ACC112 (cell line): ENCODE data around the gene FOXA3.
"Not testable (repeated sequence)": the region's sequence is repeated elsewhere in the genome, so short reads cannot be mapped to it uniquely, and the experiment has no call there.

ENCODE experiments used
- H2AFZ ChIP-seq: fragments of 200-600 bp; sonication (generic); one replicate; pipeline ENCODE4 v1.6.0; 2017; ENCODE audit warnings: antibody characterized with exemption, low read length; ENCODE audit not compliant: unreplicated experiment
- H3K27ac ChIP-seq: fragments of 200-600 bp; sonication (generic); 2 replicates; pipeline ENCODE4 v1.5.1; 2014; ENCODE audit warnings: low read depth, mild to moderate bottlenecking, antibody characterized with exemption, low read length, moderate library complexity
- H3K27me3 ChIP-seq: fragments of 200-600 bp; sonication (generic); 2 replicates; pipeline ENCODE4 v1.6.1; 2014; ENCODE audit warnings: mild to moderate bottlenecking, antibody characterized with exemption, low read length, moderate library complexity, mixed read lengths; ENCODE audit not compliant: insufficient read depth
- H3K36me3 ChIP-seq: fragments of 200-600 bp; sonication (generic); 2 replicates; pipeline ENCODE4 v1.6.1; 2016; ENCODE audit warnings: mild to moderate bottlenecking, antibody characterized with exemption, low read length, moderate library complexity, mixed read lengths; ENCODE audit not compliant: insufficient read depth
- H3K4me1 ChIP-seq: fragments of 200-600 bp; sonication (generic); one replicate; pipeline ENCODE4 v1.6.1; 2016; ENCODE audit warnings: low read length, mixed read lengths; ENCODE audit not compliant: insufficient read depth, unreplicated experiment, control insufficient read depth
- H3K4me3 ChIP-seq: fragments of 200-600 bp; sonication (generic); 2 replicates; pipeline ENCODE4 v1.5.1; 2014; ENCODE audit warnings: mild to moderate bottlenecking, low read depth, low read length
- H3K79me2 ChIP-seq: fragments of 200-600 bp; sonication (generic); one replicate; pipeline ENCODE4 v1.6.0; 2016; ENCODE audit warnings: low read length; ENCODE audit not compliant: control insufficient read depth, unreplicated experiment, insufficient read depth

FOXA3 gene

DNA sequence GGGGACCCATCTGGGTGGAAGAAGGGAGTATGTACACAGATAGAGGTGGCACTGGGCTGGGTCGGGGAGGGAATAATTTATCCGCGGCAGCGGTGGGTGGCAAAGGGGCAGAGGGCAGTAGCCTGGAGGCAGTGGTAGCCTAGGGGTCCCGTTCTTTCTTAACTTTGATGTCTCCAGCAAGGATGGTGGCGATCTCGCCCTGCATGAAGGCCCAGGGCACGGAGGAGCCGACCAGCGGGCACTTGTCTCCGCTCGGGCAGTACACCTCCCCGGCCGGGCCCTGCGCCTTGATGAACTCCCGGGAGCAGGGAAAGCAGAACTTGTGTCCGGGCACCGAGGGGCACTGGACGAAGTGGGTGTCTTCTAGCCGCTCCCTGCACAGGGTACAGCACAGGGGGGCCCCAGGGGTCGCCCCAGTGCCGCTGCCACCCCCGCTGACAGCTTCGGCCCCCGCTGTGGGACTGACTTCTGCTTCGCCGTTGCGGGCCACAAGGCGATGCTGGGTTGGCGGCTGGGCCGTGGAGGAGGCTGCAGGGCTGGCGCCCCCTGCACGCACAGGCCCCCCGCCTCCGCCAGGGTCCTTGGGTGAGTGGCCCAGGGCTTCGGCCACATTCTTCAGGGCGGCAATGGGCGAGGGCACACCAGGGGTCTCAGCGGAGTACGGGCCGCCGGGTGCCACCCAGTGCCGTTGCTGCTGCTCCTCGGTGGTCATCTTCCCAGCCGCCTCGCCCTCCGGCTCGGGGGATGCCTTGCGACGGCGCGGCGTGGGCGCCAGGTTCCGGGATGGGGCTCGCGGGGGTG is 20.0 kb downstream of the FOXA3 start:
- Histone ChIP-seq H3K27ac (no peak overlapping the region), H3K4me3 (peak overlapping the region; percentile 21; the same call in 1 of the 2 replicates), H3K4me1 (peaks cover 13% of the 10 kb centered on the region)

GRCh38 chr19:45884682-45885555 is 20.8 kb downstream of the FOXA3 start:
- Histone ChIP-seq H3K4me1 (peaks cover 13% of the 10 kb centered on the region), H3K27ac (peak overlapping the region; percentile 77; the same call in 1 of the 2 replicates), H3K27me3 (no peaks in the 10 kb centered on the region), H3K79me2 (peaks cover 4% of the 10 kb centered on the region), H3K4me3 (peak overlapping the region; percentile 91), H3K36me3 (no peaks in the 10 kb centered on the region), H2AFZ (no peak overlapping the region)

More for the DNA sequence above, 20.0 kb downstream of the FOXA3 start:
- no peak overlapping the region for H2AFZ ChIP-seq
- H3K79me2 ChIP-seq, result peaks cover 4% of the 10 kb centered on the region
- H3K36me3 ChIP-seq, result no peaks in the 10 kb centered on the region
- no peaks in the 10 kb centered on the region for H3K27me3 ChIP-seq

GRCh38 chr19:45885556-45886426 is 21.7 kb downstream of the FOXA3 start, which contains the start of gene IRF2BP1:
Gene IRF2BP1, minus strand, starts transcription at chr19:45886141. Its CDS starts 367 bp downstream, at chr19:45885774.
- Histone ChIP-seq H3K27ac (peak within 1 kb of the TSS; percentile 77), H3K27me3 (no peaks in the 10 kb centered on the region), H3K36me3 (no peaks in the 10 kb centered on the region), H3K4me1 (peaks cover 13% of the 10 kb centered on the region), H3K79me2 (peaks cover 4% of the 10 kb centered on the region), H2AFZ (peak within 1 kb of the TSS; percentile 69), H3K4me3 (peak within 1 kb of the TSS; percentile 91)

DNA sequence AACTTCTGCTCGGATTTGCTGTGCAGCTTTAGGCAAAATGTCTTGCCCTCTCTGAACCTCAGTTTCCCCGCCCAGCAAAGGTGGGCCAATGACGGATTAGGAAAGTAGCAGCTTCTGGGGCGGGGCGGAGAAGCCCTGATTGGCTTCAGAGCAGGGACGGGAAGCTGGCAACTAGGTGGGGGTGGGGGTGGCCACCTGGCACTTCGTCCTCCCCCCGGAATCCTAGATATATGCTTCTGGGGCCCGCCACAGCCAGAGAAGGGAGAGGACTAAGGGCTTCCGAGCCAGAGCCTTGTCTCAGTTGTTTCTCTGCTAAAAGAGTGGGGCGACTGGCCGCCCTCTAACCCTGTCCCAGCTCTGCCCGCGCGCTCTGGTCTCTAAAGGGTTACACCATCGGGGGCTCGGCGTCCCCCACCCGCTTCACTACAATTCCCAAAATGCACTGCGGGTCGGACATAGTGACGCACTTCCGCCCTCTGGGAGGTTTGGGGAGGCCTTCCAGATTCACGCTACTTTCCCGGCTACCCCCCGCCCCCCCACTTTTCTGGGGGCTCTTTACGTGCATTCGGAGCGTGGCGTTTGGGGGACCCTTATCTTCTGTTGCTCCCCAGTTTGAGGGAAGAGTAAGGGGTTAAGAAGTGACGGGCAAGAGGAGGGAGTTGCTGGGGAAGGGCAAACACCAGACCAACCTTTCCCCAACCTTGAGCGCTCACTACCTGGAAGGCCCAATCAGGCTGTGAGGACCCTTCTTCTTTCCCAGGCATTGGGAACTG is 22.5 kb downstream of the FOXA3 start:
- Histone ChIP-seq H3K4me3 (peak overlapping the region; percentile 91), H3K79me2 (peaks cover 4% of the 10 kb centered on the region), H3K27me3 (no peaks in the 10 kb centered on the region), H3K27ac (peak overlapping the region; percentile 77), H3K4me1 (peaks cover 13% of the 10 kb centered on the region), H3K36me3 (no peaks in the 10 kb centered on the region), H2AFZ (peak overlapping the region; percentile 69)

DNA sequence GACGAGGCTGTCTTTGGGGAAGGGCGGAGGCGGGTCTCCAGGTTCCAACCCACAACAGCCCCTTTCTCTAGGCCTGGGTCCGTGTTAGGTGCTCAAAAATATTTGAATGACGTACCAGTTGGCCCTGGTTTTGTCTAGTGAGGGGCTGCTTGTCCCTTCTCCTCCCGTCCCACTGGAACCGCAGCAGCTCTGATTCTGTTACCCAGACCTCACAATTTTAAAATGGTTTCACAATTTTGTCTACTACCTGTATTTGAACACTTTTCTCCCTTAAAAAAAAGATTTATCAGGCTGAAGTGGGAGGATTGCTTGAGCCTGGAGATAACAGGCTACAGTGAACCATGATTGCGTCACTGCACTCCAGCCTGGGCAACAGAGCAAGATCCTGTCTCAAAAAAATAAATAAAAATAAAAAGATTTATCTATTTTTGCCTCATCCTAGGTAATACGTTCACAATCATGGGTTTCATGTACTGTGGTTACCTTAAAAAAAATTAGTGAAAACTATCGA is 23.1 kb downstream of the FOXA3 start:
- Histone ChIP-seq H3K4me1 (peaks cover 13% of the 10 kb centered on the region), H3K27ac (peak overlapping the region; percentile 77), H3K4me3 (peak overlapping the region; percentile 91), H3K36me3 (no peaks in the 10 kb centered on the region), H3K79me2 (peaks cover 4% of the 10 kb centered on the region), H3K27me3 (no peaks in the 10 kb centered on the region), H2AFZ (peak overlapping the region; percentile 62)

- H3K36me3 ChIP-seq, result no peaks in the 10 kb centered on the region
- H3K27me3 ChIP-seq, result no peaks in the 10 kb centered on the region
- H3K27ac ChIP-seq, result no peak overlapping the region
- H3K4me3 ChIP-seq, result no peak overlapping the region
- peaks cover 4% of the 10 kb centered on the region for H3K79me2 ChIP-seq
- peaks cover 4% of the 10 kb centered on the region for H3K4me1 ChIP-seq
- H2AFZ ChIP-seq, result no peak overlapping the region
Measured at GRCh38 chr19:45889210-45889885, 25.2 kb downstream of the FOXA3 start.

DNA sequence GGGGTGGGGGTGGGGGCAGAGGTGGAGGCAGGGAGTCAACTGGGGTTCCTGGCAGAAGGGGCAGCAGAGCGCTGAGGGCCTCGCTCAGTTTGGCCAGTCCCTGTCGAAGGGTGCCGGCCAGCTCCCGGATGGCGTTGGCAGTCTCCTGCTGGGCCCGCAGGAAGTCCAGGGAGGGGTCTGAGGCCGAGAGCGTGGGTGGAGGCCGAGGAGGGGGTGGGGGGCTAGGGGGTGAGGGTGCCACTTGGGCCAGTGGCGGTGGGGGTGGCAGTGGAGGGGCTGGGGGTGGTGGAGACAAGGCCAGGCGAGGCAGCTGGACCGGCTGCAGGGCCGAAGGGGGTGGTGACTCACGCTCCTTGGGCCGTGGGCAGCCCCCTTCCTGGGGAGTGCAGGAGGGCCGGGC is 26.8 kb downstream of the FOXA3 start:
- Histone ChIP-seq H3K79me2 (no peaks in the 10 kb centered on the region), H2AFZ (no peak overlapping the region), H3K27ac (no peak overlapping the region), H3K4me3 (no peak overlapping the region), H3K27me3 (no peaks in the 10 kb centered on the region), H3K36me3 (no peaks in the 10 kb centered on the region), H3K4me1 (no peaks in the 10 kb centered on the region)

- H2AFZ ChIP-seq, result no peak overlapping the region
- no peak overlapping the region for H3K27ac ChIP-seq
- no peaks in the 10 kb centered on the region for H3K4me1 ChIP-seq
- H3K4me3 ChIP-seq, result no peak overlapping the region
- H3K79me2 ChIP-seq, result no peaks in the 10 kb centered on the region
- H3K36me3 ChIP-seq, result no peaks in the 10 kb centered on the region
- no peaks in the 10 kb centered on the region for H3K27me3 ChIP-seq
Measured at GRCh38 chr19:45895519-45895972, 31.4 kb downstream of the FOXA3 start.

DNA sequence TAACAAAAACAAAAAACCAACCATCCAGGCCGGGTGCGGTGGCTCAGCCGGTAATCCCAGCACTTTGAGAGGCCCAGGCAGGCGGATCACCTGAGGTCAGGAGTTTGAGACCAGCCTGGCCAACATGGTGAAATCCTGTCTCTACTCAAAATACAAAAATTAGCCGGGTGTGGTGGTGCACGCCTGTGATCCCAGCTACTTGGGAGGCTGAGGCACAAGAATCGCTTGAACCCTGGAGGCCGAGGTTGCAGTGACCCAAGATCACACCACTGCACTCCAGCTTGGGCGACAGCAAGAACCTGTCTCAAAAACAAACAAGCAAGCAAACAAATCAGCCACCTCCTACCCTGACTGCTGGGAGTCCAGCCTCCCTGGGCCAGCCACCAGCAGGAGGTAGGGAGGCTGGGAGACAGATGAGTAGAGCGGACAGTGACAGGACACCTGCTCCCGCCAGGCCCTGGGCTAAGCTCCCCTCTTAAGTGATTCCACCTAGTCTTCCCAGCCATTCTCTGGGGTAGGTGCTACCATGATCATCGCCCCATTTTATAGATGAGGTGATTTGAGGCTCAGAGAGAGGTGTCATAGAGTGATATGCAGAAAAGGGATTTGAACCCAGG is 32.0 kb downstream of the FOXA3 start:
- not testable (repeated sequence) for H3K79me2 ChIP-seq, H2AFZ ChIP-seq, H3K4me1 ChIP-seq, H3K27ac ChIP-seq, H3K27me3 ChIP-seq, H3K4me3 ChIP-seq, H3K36me3 ChIP-seq
